Stomach smooth muscle (tissue), 2 donors: Measurements from ENCODE around the gene OR9I1.

ENCODE experiments used
- H3K27ac ChIP-seq: one replicate; pipeline ENCODE4 v1.7.0; 2013; ENCODE audit warnings: mild to moderate bottlenecking, low read length, inconsistent platforms
- H3K27me3 ChIP-seq, 2 donors: one replicate each; pipeline ENCODE4 v1.7.0; 2013; ENCODE audit warnings: low read length in 2 of 2; ENCODE audit not compliant: insufficient read depth in 2 of 2, control insufficient read depth in 1 of 2
- H3K36me3 ChIP-seq, 2 donors: one replicate each; pipeline ENCODE4 v1.7.0; 2013; ENCODE audit warnings: low read length in 2 of 2; ENCODE audit not compliant: control insufficient read depth in 2 of 2, insufficient read depth in 2 of 2
- H3K4me1 ChIP-seq: one replicate; pipeline ENCODE4 v1.7.0; 2013; ENCODE audit warnings: low read length; ENCODE audit not compliant: control insufficient read depth, insufficient read depth
- H3K4me3 ChIP-seq, 2 donors: one replicate each; pipeline ENCODE4 v1.7.0; 2013; ENCODE audit warnings: low read length in 2 of 2
- H3K9ac ChIP-seq, 2 donors: one replicate each; pipeline ENCODE4 v1.7.0; 2013; ENCODE audit warnings: low read length in 2 of 2, mild to moderate bottlenecking in 1 of 2
- H3K9me3 ChIP-seq, 2 donors: one replicate each; pipeline ENCODE4 v1.7.0; 2013; ENCODE audit warnings: low read length in 2 of 2; ENCODE audit not compliant: control insufficient read depth in 2 of 2
- donor health status: healthy.
- donor health status: Pancreatic carcinoma.

OR9I1 gene

DNA sequence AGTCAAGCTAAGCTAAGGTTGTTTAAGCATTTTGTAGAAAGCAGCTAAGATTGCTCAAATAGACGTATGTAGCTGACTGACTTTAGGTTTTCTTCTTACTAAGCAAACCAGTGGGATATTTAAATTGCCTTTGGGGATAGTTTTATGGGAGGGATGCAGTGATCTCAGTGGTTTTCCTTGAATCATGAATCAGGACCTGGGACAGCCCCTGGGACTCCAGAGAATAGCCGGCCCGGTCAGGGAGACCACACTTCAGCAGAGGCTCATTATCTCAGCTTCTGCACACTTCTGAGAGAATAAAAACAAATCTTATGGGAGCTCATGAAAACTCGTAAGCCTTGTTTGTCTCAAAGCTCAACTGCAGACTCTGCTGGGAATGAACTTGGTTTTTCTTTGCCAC lies at the start of gene OR9I1:
Gene OR9I1 (minus strand): TSS at position 62 of the 400 bp plus-strand sequence. CDS start 6,086 bp downstream, outside the sequence.
- Histone ChIP-seq H3K36me3 (no peaks in the 10 kb centered on the region), H3K27me3 (no peaks in the 10 kb centered on the region), H3K27ac (no peak within 1 kb of the TSS), H3K4me3 (no peak within 1 kb of the TSS), H3K9ac (no peak within 1 kb of the TSS), H3K9me3 (no peaks in the 10 kb centered on the region), H3K4me1 (no peaks in the 10 kb centered on the region)

DNA sequence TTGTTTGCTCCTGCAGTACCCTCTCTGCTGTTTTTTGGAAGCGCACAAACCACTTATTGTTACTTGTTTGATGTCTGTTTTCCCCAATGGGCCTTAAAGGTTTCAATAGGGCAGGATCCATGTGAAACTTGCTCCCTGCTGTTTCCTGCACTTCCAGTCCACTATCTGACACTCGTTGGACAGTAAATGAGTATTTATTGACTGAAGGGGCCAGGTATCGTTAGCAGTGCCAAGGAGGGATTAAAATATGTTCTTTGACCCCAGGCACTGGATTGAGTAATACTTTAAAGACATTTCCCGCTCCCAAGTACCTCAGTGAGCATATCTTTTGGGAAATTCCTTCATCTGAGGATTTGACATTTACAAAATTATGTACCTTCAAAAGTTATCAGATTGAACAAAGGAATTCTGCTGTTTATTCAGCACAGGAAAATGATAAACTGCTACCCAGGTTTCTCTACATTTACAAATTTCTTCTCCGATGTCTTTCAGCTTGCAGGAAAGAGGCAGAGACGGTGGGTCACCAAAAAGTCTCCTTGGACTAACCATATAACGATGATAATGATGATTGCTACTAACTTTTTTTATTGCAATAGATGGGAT lies 40.3 kb upstream of the OR9I1 start:
- Histone ChIP-seq H3K4me3 (no peak overlapping the region), H3K27me3 (no peaks in the 10 kb centered on the region), H3K9me3 (no peaks in the 10 kb centered on the region), H3K9ac (no peak overlapping the region), H3K36me3 (no peaks in the 10 kb centered on the region), H3K4me1 (no peaks in the 10 kb centered on the region), H3K27ac (no peak overlapping the region)

GRCh38 chr11:58164990-58165389 lies 39.7 kb upstream of the OR9I1 start:
- Histone ChIP-seq H3K9me3 (no peaks in the 10 kb centered on the region), H3K4me3 (no peak overlapping the region), H3K27ac (no peak overlapping the region), H3K9ac (no peak overlapping the region), H3K27me3 (no peaks in the 10 kb centered on the region), H3K36me3 (no peaks in the 10 kb centered on the region), H3K4me1 (no peaks in the 10 kb centered on the region)

DNA sequence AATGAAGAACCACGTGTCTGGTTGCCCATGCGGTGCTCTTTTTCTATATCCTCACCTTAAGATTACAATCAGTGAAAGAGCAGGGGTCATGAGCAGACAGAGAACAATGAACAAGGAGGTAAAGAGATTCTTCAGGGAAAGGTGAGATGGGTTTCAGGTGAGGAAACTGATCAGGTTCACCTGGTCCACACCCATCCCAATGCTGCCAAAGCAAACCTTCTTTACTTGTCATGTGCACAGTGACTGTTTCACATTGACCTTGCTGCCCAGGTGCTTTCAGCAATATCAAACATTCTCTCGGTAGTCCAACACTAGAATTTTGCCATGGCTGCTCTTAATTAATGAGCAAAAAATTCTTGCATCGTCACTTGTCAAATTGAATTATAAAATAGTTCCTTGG lies 39.1 kb upstream of the OR9I1 start:
- Histone ChIP-seq H3K27ac (no peak overlapping the region), H3K9ac (no peak overlapping the region), H3K27me3 (no peaks in the 10 kb centered on the region), H3K9me3 (no peaks in the 10 kb centered on the region), H3K4me1 (no peaks in the 10 kb centered on the region), H3K36me3 (no peaks in the 10 kb centered on the region), H3K4me3 (no peak overlapping the region)

- no peaks in the 10 kb centered on the region for H3K4me1 ChIP-seq
These were observed 27.5 kb upstream of the OR9I1 start for GRCh38 chr11:58152781-58153180.

DNA sequence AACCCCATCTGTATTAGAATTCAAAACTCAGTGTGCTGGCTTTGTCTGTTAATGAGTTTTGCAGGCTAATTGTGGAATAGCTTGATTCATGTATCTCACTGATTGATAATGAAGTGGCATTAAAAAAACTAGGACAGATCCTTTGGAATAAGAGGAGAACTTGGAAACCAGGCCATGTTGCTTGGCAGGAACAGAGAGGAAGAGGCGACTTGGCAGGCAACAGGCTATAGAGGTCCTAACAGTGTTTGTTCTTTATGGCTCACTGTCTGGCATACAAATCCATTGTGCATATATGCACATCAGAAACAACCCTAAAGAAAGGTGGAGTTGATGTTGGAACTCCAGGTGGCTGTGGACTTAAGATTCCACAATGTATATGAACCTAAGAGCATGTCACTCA lies 17.4 kb upstream of the OR9I1 start:
- H3K36me3 ChIP-seq: no peaks in the 10 kb centered on the region
- no peak overlapping the region for H3K9ac ChIP-seq
- no peaks in the 10 kb centered on the region for H3K4me1 ChIP-seq
- H3K9me3 ChIP-seq: no peaks in the 10 kb centered on the region
- no peaks in the 10 kb centered on the region for H3K27me3 ChIP-seq
- H3K4me3 ChIP-seq: no peak overlapping the region
- no peak overlapping the region for H3K27ac ChIP-seq

More at GRCh38 chr11:58152781-58153180, 27.5 kb upstream of the OR9I1 start:
- H3K4me3 ChIP-seq: no peak overlapping the region
- H3K9ac ChIP-seq: no peak overlapping the region
- H3K27me3 ChIP-seq: no peaks in the 10 kb centered on the region
- H3K27ac ChIP-seq: no peak overlapping the region
- no peaks in the 10 kb centered on the region for H3K36me3 ChIP-seq
- H3K9me3 ChIP-seq: no peaks in the 10 kb centered on the region

DNA sequence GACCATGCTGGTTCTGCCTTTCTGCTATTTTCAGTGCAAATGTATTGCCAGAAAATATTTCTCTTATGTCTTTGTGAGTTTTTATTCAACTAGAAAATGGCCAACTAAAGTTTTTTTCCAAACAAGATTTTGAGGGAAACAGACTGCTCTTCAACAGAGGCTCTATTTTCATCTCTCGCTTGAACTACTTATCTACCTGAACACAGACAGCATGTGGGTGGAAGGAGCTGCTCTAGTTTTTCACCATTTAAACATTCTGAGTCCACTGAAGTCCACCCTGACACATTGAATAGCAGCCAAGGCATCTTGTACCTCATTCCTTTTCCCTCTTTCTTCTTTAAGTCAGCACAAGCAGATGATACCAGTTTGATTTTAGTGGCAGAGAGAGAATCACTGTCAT lies 9.8 kb upstream of the OR9I1 start:
- Histone ChIP-seq H3K9ac (no peak overlapping the region), H3K36me3 (no peaks in the 10 kb centered on the region), H3K4me3 (no peak overlapping the region), H3K27me3 (peaks cover 0 to 2% of the 10 kb centered on the region in 2 donors), H3K9me3 (no peaks in the 10 kb centered on the region), H3K4me1 (no peaks in the 10 kb centered on the region), H3K27ac (no peak overlapping the region)

- Histone ChIP-seq H3K4me1 (no peaks in the 10 kb centered on the region), H3K9me3 (no peaks in the 10 kb centered on the region)
These were observed 8.8 kb upstream of the OR9I1 start for GRCh38 chr11:58134151-58134550.

GRCh38 chr11:58133309-58134076 lies 8.2 kb upstream of the OR9I1 start:
- no peaks in the 10 kb centered on the region for H3K9me3 ChIP-seq
- no peak overlapping the region for H3K4me3 ChIP-seq
- H3K4me1 ChIP-seq: no peaks in the 10 kb centered on the region
- no peak overlapping the region for H3K9ac ChIP-seq
- peaks cover 0 to 2% of the 10 kb centered on the region in 2 donors for H3K27me3 ChIP-seq
- H3K27ac ChIP-seq: no peak overlapping the region
- no peaks in the 10 kb centered on the region for H3K36me3 ChIP-seq

More at GRCh38 chr11:58134151-58134550, 8.8 kb upstream of the OR9I1 start:
- Histone ChIP-seq H3K27ac (no peak overlapping the region), H3K4me3 (no peak overlapping the region), H3K36me3 (no peaks in the 10 kb centered on the region), H3K27me3 (peaks cover 0 to 2% of the 10 kb centered on the region in 2 donors), H3K9ac (no peak overlapping the region)

GRCh38 chr11:58127350-58127749 lies 2.0 kb upstream of the OR9I1 start:
- H3K9me3 ChIP-seq: no peaks in the 10 kb centered on the region
- H3K27me3 ChIP-seq: no peaks in the 10 kb centered on the region
- no peak overlapping the region for H3K9ac ChIP-seq
- no peaks in the 10 kb centered on the region for H3K36me3 ChIP-seq
- H3K4me1 ChIP-seq: no peaks in the 10 kb centered on the region
- no peak overlapping the region for H3K4me3 ChIP-seq
- H3K27ac ChIP-seq: no peak overlapping the region

- no peak overlapping the region for H3K27ac ChIP-seq
- H3K4me1 ChIP-seq: no peaks in the 10 kb centered on the region
- H3K4me3 ChIP-seq: no peak overlapping the region
- H3K9ac ChIP-seq: no peak overlapping the region
- H3K27me3 ChIP-seq: no peaks in the 10 kb centered on the region
- H3K36me3 ChIP-seq: no peaks in the 10 kb centered on the region
- H3K9me3 ChIP-seq: no peaks in the 10 kb centered on the region
These were observed 4.2 kb downstream of the OR9I1 start for GRCh38 chr11:58121096-58121495.
